Fibroblast of lung (primary cell): ENCODE data around the gene SCFD2.

Source experiments
- EZH2 ChIP-seq: IDR thresholded peaks from 2 replicates; pipeline ENCODE4 v1.5.1; 2012; ENCODE audit warnings: low read length, control low read depth, mild to moderate bottlenecking; ENCODE audit errors: missing control alignments
- TF ChIP-seq, protein P1 (sequence below), 2 donors: IDR thresholded peaks in 1 of 2; conservative IDR thresholded peaks in 1 of 2; 1 replicate in 1 of 2; 2 replicates in 1 of 2; pipeline ENCODE4 v1.5.1; 2011 to 2012; ENCODE audit warnings: low read length in 2 of 2, control low read depth in 1 of 2, inconsistent platforms in 1 of 2, low read depth in 1 of 2, mild to moderate bottlenecking in 1 of 2

DNA sequence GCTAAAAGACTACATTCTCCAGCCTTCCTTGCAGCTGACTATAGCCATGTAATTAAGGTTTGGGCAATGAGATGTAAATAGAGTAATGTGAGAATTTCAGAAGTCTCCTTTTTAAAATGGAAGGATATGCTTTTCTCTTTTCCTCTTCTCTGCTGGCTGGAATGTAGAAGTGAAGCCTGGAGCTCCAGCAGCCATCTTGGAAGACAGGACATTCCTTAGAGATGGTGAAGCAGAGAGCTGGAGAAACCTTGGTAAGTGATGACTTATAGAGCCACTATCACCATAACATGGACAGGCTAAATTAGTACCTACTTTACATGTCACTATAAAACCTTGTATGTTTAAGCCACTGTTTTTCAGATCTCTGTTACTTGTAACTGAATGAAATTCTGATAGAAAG is 455.7 kb downstream of the SCFD2 start:
- no peak for TF ChIP-seq EZH2
- TF ChIP-seq, protein P1, sequence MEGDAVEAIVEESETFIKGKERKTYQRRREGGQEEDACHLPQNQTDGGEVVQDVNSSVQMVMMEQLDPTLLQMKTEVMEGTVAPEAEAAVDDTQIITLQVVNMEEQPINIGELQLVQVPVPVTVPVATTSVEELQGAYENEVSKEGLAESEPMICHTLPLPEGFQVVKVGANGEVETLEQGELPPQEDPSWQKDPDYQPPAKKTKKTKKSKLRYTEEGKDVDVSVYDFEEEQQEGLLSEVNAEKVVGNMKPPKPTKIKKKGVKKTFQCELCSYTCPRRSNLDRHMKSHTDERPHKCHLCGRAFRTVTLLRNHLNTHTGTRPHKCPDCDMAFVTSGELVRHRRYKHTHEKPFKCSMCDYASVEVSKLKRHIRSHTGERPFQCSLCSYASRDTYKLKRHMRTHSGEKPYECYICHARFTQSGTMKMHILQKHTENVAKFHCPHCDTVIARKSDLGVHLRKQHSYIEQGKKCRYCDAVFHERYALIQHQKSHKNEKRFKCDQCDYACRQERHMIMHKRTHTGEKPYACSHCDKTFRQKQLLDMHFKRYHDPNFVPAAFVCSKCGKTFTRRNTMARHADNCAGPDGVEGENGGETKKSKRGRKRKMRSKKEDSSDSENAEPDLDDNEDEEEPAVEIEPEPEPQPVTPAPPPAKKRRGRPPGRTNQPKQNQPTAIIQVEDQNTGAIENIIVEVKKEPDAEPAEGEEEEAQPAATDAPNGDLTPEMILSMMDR (conservative IDR thresholded peaks at IDR 0.05 in 1 of 2, IDR thresholded peaks at IDR 0.05 in 1 of 2; ENCODE audit: low read depth in 1 of 2, low read length in 2 of 2) = peak in 1 of 2 donors; percentile 6
